ENCODE data around the gene TRPM5.

The TRPM5 gene

DNA sequence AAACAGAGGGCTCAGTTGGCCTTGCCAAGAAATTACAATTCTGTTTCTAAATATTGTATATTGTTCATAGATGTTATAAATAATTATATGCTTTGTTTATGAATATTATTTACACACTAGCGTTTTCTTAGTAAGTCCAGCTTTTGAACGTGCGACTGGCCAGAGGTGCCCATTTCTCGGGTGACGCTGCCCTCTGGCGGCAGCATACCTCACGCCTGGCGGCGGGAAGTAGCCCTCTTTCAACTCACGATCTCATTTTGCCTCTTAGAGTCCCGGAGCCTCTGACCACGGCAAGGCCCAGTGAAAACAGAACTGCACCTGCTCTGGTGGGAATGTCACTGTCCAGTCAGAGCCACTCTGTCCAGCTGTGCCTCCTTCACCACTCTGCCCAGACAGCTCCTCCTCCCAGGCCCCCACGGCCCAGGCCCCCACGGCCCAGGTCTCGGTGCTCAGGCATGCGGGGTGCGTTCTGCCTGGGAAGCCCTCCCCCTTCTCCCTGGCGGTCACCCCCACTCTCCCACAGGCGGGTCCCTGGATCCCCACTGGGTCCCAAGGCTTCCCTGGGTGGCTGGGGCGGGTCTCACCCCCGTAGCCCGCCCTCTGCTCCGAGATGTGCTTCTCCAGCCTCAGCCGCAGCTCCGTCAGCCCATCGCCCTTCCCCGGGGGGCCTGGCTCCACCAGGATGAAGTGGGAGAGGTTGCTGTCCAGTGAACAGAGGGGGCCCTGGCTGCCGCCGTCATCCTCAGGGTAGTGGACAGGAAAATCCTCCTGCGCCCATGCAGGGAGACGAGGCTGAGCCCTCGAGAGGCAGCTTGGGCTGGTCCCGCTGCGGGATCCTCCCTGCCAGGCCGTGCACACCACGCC is 24.4 kb downstream of the TRPM5 start:
- peak; percentile 40 for DNase-seq

DNA sequence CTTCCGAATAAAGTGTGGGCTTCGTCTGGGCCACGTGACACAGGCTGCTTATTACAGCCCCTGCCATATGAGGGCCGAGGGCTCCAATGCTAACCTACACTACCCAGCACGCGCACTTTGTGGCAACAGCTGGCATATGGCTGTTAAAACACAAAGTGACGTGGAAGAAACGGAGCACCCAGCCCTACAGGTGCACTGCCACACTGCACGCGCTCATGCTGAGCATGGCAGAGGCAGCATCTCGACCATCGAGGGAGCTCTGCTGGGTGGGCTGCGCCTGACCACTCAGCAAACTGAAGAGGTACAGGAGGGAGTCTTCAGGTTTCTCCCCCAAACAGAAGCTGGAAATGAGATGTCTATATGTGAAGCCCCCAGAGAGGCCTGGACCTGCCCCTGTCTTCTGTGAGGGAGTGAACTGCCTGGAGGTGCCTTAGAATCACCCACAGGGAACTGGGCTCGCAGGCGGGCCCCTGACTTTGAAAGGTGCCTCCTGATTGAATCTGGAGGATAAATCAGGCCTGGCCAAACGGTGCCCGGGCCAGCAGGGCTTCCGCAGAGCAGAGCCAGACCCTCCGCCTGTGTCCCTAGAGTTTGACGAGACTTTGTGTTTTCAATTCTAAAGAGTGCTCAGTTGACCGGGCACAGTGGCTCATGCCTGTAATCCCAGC is 25.5 kb downstream of the TRPM5 start:
- DNase-seq = no peak

DNA sequence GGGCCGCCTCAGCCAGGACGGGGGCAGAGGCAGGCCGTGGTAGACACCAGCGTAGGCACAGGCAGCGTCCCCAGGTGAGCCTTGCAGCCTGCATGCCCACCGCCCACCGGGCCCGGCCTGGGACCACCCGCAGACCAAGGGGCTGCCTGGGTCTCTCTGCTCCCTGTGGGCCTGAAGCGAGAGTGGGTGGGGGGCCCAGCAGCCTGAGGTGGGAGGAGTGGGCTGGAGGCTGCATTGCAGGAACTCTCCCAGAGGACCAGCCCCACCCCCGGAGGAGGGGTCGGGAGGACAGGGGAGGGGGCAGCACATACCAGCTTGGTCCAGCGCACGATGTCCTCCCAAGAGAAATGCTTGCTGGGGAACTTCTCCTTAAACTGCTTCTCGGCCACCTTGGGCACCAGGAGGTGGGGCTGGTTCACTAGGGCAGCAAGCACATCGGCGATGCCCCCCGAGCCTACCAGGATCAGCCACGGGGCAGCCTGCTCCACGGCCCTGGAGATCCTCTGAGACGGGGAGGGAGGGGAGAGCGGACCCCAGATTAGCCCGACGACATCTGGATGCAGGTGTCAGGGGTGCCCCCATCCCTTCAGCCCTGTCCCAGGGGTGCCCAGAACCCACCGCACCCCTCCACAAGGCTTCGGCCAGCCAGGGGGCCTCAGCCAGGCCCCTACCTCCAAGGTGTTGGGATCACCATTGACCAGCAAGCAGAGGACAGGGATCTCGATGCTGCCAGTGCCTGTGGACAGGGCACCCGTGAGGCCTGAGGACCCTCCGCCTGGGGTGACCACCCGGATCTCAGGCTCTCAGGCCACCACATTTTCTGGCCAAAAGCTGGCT is 26.2 kb downstream of the TRPM5 start:
- no peak for DNase-seq

DNA sequence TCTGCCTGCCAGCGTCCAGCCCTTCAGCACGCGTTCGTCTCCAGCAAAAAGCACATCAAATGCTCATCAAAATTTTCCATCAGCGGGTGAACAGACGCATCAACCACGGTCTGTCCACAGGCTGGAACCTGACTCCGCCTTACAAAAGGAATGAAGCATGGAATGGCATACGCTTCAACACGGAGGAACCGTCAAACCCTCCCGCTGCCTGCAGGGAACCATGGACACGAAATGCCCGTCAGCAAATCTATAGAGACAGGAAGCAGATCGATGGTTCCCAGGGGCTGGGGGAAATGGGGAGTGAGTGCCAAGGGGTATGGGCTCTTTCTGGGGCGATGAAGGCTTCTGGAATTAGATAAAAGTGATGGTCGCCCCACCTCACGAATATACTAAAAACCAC is 27.5 kb downstream of the TRPM5 start:
- DNase-seq = no peak

DNA sequence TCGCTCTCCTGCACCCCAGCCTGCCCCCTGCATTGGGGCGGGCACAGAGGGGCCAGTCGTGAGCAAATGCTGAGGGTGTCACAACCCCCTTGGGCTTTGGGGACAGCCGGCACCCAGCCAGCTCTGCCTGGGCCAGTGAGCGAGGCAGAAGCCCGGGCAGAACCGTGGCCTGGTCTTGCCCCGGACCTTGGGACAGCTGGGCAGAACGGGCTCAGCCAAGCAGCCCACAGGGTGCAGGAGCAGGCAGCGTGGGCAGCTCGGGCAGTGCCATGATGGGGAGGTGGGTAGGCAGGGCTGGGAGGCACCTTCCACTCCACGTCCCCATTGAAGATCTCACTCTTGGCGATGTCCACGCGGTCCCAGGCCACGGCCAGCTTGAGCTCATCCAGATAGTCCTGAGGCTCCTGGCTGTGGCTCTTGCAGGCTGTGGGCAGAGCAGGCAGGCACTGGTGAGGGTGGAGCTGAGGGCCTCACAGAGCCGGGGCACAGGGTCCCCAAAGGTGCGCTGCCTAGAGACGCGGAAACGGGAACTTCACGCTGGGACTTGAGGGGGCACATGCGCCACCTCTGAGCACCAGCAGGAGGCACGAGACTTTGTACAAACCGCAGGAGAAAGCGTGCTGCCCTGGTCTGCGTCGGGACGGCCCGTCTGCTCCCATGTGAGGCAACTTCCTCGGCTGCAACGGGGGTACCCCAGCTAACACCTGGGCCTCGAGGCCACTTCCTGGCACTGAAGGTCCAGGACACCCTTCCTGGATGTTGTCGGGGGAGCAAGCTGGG is 28.5 kb downstream of the TRPM5 start:
- DNase-seq = no peak

DNA sequence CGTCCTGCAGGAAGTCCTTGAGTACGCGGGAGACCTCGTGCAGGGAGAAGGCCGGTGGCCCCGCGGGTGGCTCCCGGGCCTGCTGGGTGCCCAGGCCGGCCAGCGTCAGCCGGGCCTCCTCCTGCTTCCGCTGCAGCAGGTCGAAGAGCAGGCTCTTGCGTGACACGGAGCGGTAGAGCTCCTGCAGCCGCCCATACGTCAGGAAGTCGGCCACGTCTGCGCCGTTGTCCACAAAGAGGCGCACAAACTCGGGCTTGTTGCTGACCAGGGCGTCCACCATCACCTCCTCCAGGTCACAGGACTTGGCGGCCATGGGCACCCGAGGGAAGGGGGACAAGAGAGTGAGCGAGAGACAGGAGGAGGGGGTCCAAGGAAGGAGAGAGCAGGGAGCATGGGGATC is 29.1 kb downstream of the TRPM5 start:
- no peak for DNase-seq

DNA sequence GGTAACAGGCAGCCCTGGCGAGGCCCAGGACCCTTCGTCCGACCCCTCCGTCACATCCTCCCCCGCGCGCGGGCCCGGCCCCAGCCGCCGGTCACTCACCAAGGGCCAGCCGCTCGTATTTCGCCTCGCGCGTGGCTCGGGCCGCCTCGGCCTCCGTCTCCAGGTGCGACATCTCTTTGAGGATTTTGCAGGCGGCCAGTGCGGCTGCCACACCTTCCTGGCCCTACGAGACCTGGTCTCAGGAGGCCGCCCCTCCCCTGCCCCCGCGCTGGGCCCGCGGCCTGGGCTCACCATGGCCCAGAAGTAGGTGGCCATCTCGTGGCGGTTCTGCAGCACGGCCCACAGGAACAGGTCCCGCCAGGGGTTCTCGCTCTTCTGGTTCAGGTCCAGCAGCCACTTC is 29.7 kb downstream of the TRPM5 start:
- DNase-seq = no peak

DNA sequence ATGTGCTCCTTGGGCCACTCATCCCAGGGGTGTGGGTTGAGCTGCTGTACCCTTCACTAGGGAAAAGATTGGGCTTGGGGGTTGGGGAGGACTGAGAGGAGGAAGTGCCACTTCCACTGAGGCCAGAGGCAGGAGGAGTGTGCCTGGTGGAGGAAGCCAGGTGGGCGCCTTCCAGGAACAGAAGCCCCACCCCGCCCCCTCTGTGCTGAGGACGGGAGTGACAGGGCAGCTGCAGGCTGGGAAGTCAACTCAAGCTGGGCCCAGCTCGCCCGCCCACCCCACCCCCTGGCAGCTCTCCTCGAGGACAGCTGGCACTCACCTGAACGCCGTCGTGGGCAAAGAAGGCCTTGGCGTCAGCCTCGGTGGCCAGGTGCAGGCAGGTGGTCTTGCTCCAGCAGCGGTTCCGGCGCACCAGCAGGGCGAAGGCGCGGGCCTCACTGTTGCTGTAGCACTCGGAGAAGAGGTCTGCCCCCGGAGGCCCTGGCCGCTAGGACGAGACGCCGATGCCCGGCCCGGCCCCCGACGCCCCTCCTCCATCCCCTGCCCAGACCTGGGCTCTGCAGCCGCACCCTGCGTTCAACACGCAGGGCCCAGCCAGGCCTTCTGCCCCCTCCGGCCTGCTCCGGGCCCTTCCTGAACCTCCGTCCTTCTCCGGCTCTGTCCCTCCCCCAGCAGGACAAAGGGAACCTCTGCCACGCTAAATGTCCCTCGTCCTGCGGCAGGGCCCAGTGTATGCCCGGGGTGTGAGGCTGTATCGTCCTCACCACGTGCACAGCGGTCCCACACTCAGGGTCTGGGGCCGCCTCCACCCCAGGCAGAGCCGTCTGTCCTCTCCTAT is 30.4 kb downstream of the TRPM5 start:
- DNase-seq = no peak

DNA sequence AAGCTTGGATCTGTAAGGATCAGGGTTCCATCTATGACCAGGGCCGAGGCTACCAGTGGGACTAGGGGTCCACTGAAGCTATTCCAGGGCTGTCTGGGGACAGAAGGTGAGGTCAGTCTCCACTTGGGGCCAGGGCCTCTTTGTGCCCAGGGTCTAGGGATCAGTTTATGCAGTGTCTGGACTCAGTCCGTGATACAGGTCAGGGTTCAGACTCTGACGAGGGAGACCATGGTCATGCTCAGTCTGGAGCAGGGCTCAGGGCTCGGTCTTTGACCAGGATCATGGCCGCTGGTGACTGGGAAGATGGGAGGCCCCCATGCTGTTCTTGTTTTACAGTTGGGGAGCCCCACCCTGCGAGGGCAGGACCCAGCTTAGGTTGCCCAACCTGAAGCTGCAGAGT is 32.0 kb downstream of the TRPM5 start:
- no peak for DNase-seq

DNA sequence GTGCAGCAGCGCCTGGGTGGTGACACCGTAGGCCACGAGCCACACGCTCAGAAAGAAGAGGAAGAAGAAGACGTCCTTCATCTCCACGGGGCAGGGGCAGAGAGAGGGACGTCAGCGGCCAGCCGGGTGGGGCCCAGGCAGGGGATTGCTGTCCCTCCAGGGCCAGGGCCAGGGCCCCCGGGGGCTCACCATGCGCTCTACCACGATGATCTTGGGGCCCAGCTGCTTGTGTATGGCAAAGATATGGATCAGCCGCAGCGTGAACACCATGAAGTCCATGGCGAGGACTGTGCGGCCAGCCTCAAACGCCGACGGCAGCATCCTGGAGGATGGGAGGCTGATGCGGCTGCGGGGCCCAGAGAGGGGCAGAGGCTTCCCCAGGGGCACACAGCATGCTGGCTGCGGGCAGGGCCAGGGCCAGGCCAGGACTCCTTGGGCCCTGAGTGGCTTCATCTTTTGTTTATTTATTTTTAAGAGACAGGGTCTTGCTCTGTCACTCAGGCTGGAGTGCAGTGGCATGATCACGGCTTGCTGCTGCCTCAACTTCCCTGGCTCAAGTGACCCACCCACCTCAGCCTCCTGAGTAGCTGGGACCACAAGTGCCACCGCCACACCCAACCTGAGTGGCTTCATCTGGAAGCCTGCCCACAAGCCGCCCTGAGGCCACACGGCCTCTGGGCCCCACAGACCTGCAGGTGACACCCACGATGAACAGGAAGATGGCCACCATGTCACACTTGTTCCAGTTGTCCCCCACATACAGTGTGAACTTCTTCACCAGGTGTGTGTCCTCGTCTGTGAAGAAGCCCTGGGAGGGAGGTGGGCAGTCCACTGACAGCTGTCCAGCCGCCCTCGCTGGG is 32.6 kb downstream of the TRPM5 start:
- no peak for DNase-seq

DNA sequence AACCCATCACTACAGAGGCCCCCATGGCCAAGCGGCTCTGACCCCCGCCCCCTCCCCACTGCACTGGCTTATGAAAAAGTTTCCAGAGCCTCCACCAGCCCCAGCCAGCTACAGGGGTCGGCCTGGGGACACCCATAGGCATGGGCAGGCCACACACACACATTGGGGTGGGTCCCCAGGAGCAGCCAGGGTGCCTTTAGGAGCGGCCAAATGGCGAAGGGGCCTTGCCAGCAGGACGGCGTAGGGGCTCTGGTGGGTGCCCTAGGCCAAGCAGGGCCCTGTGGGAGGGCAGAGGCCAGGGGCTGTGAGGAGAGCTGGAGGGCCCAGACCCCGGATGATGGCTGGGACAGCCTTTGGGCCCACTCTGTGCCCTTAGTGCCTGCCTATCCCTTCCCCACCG is 33.7 kb downstream of the TRPM5 start:
- no peak for DNase-seq

DNA sequence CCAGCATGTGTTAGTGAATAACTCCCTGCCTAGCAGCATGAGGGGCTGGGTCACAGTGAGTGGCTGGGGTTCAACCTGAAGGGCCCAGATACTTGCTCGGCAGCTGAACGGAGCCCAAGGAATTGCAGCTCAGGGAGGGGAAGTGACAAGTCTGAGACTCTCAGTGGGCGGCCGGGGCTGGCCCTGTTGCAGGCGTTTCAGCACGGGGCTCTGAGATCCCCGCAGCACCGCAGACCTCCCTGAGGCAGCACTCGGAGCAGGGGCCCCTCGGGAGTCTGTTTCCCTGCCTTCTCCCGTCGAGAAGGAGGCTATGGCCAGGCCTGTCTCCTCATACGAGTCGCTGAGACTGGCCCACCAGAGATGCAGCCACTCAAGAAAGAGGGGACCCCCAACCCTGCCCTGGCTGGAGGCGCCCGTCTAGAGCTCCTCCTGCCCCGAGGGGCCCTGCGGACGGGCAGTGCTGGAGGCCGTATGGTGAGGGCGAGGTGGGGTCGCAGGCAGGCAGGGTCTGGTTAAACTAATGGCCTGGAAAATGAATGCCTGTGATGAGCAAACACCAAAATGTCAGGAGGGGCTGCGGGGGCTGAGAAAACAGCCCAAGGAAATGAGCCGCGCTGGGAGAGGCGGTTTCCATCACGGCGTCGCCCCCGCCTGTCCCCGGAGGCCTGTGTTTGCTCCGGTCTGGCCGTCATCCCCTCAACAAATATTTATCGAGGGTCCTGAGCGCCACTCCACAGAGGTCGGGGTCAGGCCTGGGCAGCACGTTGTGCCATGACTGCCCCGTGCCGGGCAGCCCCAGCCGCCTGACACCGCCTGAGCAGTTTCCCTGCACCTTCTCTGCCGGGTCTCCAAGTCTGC is 34.5 kb downstream of the TRPM5 start:
- DNase-seq = no peak

DNA sequence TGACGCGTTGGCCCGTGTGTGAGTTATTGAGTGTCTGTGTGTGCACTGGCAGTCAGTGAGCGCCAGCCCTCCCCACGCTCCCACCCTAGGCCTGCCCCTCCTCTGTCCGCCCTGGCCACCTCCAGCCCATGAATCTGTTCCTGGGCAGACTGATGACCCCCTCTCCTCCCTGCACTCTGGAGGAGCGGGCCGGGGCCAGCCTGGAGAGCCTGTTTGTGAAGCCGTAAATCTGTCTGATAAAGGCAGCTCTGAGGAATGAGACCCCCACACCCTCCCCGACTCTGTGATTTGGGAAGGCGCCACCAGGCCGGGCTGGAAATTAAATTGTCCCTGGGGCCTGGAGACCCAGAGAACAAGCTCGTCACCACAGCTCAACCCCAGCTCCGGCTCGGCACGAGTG is 35.2 kb downstream of the TRPM5 start:
- DNase-seq = no peak

DNA sequence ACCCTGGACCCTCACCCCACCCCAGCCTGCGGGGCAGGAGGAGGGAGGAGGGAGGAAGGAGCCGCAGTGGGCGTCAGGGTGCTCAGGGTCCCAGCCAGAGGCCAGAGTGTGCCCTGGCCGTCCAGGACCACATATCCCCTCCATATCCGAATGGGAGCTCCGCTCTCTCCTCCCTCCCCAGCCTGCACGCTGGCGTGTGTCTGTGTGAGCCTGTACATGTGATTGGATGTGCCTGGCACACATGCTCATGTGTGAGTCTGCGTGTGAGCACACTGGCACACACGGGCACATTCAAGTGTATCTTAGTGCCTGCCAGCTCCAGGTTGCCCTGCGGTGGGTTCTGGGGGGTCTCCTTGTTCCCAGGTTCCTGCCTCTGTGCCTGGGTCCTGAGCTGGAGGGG is 35.6 kb downstream of the TRPM5 start:
- DNase-seq = no peak

DNA sequence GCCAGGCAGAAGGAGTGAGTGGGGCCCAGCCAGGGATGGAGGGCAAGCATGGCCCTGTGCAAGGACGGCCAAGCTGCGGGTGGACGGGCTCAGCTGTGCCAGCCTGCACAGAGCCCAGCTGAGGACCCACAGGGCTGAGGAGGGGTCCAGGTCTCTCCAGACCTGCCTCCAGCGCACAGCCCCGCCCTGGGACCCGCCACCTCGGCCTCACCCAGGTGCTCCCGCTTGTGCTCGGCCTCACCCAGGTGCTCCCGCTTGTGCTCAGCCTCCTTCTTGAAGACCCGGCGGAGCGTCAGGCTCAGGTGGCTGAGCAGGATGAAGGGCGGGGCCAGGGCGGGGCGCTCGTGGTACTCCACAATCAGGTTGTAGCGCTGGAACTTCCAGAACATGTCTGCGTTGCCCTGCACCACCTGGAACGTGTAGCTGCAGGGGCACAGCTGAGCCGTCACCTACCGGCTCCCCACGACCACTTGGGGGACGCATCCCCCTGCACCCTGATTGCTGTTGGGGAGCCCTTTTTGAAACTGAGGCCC is 37.4 kb downstream of the TRPM5 start:
- DNase-seq = no peak

DNA sequence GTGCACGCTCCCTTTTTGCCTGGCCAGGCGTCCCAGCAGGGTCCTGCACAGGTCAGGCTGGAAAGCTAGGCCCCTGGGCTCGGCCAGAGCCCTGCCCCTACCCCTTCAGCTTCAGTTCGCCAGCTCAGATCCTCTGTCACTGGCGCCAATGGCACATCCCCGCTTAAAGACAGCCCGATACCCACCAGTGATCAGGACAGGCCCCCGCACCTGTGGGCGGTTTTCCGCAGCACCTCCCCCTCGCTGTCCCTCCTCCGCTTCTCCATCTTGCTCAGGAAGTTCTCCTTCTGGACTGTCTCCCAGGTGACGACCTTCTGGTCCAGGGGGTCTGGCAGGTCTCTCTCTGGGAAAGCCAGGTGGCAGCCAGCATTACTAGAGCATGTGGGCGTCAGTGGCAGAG is 37.9 kb downstream of the TRPM5 start:
- DNase-seq = no peak

DNA sequence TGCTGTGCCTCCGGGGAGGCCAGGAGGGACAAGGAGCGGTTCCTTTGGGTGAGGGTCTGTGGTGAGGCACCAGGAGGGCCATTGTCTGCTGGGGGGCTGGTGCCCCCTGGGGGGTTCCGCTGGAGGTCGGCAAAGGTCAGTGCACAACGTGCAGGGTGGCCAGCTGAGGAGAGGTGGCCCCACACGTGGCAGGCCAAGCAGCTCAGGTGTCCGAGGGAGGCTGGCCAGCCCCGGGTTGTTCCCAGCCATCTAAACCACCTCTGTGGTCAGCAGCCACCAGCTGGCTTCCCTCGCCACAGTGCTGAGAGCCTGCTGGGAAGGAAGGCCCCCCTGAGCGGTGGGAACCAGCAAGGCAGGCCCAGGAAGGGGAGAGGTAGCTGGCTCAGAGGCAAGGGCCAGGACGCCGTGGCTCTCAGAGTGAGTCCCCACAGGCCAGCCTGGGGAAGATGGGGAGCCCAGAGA is 39.5 kb downstream of the TRPM5 start:
- DNase-seq = no peak

DNA sequence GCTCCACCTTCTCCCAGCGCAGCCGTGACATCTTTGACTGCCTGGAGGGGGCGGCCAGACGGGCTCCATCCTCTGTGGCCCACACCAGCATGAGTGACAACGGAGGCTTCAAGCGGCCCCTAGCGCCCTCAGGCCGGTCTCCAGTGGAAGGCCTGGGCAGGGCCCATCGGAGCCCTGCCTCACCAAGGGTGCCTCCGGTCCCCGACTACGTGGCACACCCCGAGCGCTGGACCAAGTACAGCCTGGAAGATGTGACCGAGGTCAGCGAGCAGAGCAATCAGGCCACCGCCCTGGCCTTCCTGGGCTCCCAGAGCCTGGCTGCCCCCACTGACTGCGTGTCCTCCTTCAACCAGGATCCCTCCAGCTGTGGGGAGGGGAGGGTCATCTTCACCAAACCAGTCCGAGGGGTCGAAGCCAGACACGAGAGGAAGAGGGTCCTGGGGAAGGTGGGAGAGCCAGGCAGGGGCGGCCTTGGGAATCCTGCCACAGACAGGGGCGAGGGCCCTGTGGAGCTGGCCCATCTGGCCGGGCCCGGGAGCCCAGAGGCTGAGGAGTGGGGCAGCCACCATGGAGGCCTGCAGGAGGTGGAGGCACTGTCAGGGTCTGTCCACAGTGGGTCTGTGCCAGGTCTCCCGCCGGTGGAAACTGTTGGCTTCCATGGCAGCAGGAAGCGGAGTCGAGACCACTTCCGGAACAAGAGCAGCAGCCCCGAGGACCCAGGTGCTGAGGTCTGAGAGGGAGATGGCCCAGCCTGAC is 41.2 kb downstream of the TRPM5 start:
- DNase-seq = no peak

DNA sequence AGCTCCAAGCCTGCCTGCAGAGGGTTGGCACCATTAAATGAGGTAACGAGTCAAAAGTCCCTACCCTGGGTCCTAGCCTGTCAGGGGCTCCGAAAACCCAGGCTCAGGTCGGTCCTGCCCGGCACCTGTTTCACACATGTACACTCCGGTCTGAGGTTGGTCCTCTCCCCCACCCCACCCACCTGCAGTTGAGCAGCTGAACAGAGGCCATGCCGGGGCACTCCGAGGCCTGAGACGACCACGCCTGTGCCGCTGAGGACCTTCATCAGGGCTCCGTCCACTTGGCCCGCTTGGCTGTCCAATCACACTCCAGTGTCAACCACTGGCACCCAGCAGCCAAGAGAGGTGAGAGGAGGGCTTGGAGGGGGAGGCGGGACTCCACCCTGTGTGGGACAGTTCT is 42.2 kb downstream of the TRPM5 start:
- DNase-seq = no peak

Data from central memory CD4-positive, alpha-beta T cell (primary cell).